NCI-H2107 (cell line): ENCODE measurements around the gene MC5R.
"Not testable (repeated sequence)": the region's sequence is repeated elsewhere in the genome, so short reads cannot be mapped to it uniquely, and the experiment has no call there.

Experiments
- DNase-seq: peaks from one replicate; lab custom pipeline; 2025; lab: John Stamatoyannopoulos, UW

Gene MC5R

GRCh38 chr18:13849791-13850190 lies 25.8 kb downstream of the MC5R start:
- no peak for DNase-seq

DNA sequence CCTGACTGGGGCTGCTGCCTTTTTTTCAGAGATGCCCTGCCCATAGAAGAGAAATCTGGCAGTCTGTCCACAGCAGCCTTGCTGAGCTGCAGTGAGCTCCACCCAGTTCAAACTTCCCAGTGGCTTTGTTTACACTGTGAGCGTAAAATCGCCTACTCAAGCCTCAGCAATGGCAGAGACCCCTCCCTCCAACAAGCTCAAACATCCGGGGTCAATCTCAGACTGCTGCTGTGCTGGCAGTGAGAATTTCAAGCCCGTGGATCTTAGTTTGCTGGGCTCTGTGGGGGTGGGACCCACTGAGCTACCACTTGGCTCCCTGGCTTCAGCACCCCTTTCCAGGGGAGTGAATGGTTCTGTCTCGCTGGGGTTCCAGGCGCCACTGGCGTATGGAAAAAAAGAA lies 38.9 kb downstream of the MC5R start:
- not testable (repeated sequence) for DNase-seq

DNA sequence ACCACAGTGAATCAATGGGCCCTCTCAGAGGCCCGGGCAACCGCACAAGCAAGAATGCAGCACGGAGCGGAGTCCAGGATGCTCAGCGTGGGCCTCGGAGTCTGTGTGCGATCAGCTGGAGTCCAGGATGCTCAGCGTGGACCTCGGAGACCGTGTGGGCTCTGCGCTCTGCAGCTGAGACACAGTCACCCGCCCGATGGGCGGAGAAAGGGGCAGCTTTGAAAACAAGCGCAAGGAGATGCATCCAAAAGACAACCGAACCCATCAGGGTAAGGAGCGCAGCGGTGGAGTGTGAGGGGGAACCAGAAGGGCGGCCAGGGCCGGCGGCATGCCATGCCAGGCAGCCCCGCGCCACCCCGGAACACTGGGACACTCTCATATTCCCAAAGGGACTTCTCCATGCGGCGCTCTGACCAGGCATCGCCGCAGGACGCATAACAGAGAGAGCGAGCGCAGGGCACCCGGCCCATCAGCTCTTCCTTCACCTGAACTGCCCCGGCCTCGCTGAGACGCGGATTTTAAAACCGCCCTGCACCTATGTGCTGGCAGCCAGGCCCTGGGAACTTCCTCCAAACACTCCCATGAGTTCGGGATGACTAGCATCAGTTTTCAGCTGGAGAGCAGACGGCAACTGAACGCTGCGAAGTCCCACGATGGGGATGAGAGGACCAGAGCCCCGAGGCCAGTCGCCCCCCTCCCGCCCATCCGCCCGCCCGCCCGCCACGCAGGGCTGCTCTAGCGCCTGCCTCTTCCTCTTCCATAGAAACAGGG lies 44.7 kb downstream of the MC5R start:
- DNase-seq: no peak

DNA sequence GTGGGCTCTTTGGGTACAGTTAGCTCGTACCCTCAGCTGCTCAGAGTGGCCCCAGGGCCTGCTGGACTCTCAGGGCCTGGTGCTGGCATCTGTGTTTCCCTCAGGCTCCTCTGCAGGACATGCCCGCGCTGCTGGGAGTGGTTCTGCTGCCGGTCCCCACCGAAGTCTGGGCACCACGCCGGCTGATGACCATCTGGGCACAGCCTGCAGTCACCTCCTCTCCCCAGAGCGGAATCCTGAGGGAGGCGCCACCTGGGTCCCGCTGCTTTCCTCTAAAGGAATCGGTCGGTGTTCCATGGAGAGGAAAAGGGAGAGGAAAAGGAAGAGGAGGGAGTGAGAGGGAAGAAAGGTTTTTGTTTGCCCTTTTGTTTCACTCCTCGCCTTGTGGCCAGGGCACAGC lies 47.8 kb downstream of the MC5R start:
- DNase-seq: no peak

DNA sequence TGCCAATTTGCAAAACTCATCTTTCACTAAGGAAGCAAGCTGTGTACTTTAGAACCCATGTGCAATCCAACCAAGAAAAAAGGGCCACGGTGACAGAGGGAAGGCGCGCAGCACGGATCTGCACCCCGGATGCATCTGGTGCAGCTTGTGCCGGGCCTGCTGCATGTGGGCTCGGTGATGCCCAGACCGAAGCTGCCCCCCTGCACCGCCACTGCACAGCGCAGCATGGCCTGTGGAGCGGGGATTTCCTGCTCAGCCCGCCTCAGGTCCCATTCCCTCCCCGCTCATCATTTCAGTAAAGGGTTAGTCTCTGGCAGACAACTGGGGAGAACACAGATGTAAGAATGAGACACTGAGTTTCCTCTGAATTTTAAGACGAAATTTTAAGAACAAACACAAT lies 48.4 kb downstream of the MC5R start:
- no peak for DNase-seq

DNA sequence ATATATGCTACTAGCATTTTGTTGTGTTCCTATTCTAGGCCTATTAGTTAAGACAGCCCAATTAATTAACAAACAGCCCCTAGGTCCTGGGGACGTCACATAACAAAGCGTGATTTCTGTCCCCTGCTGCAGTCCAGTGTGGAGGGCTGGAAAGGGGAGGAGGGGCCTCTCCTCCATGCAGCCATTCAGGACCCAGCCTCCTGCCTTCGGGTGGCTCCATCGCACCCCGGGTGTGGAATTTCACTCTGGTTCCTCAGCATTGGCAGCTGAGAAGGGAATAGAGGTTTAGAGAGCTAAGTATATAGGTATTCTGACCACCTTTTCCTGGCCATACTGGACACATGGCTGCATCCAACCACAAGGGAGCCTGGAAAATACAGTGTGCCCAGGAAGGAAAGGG lies 49.0 kb downstream of the MC5R start:
- DNase-seq: no peak

DNA sequence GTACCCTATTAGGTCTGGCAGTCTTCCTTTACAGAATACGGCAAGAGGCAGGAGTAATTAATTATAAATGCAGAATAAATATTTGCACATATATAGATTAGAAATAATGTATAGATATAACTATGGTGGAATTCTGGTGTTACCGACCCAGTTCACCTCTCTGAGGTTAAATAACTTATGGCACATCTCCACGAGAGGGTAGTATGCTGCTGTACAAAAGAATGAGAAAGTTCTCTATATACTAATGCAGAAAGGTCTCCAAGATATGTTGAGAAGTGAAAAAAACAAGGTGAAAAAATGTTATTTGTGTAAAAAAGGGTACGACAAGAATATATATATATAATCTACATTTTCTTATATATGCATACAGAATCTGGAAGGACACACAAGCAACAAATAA lies 50.6 kb downstream of the MC5R start:
- DNase-seq: no peak
